Measurements from ENCODE around the gene CD22. TPM values are rescaled to one million over a fixed set of nuclear protein-coding genes. Genes with fewer than 3 reads are reported as not detected.

CD22 gene
- polyA plus RNA-seq, 1 donor from 2014 or later, result not detected

DNA sequence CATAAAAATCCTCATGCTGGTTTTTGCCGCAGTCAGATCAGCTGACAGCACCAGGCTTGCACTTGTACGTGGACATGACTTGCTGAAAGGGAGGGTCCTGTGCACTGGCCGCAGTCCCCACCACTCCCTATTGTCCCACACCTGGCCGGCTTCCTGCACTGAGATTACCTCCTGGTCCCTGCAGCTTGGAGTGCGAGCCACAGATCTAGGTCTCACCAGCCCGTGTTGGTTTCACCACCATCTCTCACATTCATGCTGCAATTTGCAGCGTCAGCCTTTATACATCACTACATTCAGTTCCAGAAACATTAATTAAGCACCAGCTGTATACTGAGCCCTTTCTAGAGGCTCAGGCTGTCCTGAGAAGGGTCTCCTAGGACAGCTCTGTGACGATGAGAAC lies 15.0 kb upstream of the CD22 start:
- Histone ChIP-seq H2AFZ (ENCODE audit: low read depth, low read length) (no peak overlapping the region), H3K4me3 (ENCODE audit: low read length) (no peak overlapping the region), H3K9me3 (ENCODE audit: low read length) (no peaks in the 10 kb centered on the region), H3K4me2 (ENCODE audit: low read length) (no peak overlapping the region), H4K20me1 (ENCODE audit: insufficient read depth) (no peaks in the 10 kb centered on the region), H3F3A (ENCODE audit: insufficient read depth, low read length, poor library complexity, severe bottlenecking) (no peaks in the 10 kb centered on the region), H3K9me2 (ENCODE audit: insufficient read depth, low read length) (no peaks in the 10 kb centered on the region), H3K27me3 (ENCODE audit: insufficient read depth, low read depth, low read length) (no peaks in the 10 kb centered on the region), H3K36me3 (ENCODE audit: insufficient read depth, low read length) (no peaks in the 10 kb centered on the region), H3K27ac (ENCODE audit: low read length) (no peak overlapping the region), H3K79me2 (replicated peaks; ENCODE audit: insufficient read depth, low read length) (no peaks in the 10 kb centered on the region), H3K9ac (ENCODE audit: low read length) (no peak overlapping the region)
- TF ChIP-seq TAF1 (IDR thresholded peaks at IDR 0.05; ENCODE audit: low read depth), result no peak
- no peak for TF ChIP-seq RAD21 (conservative IDR thresholded peaks at IDR 0.05)
- TF ChIP-seq, protein P1, sequence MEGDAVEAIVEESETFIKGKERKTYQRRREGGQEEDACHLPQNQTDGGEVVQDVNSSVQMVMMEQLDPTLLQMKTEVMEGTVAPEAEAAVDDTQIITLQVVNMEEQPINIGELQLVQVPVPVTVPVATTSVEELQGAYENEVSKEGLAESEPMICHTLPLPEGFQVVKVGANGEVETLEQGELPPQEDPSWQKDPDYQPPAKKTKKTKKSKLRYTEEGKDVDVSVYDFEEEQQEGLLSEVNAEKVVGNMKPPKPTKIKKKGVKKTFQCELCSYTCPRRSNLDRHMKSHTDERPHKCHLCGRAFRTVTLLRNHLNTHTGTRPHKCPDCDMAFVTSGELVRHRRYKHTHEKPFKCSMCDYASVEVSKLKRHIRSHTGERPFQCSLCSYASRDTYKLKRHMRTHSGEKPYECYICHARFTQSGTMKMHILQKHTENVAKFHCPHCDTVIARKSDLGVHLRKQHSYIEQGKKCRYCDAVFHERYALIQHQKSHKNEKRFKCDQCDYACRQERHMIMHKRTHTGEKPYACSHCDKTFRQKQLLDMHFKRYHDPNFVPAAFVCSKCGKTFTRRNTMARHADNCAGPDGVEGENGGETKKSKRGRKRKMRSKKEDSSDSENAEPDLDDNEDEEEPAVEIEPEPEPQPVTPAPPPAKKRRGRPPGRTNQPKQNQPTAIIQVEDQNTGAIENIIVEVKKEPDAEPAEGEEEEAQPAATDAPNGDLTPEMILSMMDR (IDR thresholded peaks at IDR 0.05; ENCODE audit: poor library complexity, severe bottlenecking), result no peak
- TF ChIP-seq SMC3 (conservative IDR thresholded peaks at IDR 0.05; ENCODE audit: poor library complexity), result no peak
- TF ChIP-seq, protein P2, sequence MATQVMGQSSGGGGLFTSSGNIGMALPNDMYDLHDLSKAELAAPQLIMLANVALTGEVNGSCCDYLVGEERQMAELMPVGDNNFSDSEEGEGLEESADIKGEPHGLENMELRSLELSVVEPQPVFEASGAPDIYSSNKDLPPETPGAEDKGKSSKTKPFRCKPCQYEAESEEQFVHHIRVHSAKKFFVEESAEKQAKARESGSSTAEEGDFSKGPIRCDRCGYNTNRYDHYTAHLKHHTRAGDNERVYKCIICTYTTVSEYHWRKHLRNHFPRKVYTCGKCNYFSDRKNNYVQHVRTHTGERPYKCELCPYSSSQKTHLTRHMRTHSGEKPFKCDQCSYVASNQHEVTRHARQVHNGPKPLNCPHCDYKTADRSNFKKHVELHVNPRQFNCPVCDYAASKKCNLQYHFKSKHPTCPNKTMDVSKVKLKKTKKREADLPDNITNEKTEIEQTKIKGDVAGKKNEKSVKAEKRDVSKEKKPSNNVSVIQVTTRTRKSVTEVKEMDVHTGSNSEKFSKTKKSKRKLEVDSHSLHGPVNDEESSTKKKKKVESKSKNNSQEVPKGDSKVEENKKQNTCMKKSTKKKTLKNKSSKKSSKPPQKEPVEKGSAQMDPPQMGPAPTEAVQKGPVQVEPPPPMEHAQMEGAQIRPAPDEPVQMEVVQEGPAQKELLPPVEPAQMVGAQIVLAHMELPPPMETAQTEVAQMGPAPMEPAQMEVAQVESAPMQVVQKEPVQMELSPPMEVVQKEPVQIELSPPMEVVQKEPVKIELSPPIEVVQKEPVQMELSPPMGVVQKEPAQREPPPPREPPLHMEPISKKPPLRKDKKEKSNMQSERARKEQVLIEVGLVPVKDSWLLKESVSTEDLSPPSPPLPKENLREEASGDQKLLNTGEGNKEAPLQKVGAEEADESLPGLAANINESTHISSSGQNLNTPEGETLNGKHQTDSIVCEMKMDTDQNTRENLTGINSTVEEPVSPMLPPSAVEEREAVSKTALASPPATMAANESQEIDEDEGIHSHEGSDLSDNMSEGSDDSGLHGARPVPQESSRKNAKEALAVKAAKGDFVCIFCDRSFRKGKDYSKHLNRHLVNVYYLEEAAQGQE (IDR thresholded peaks at IDR 0.05; ENCODE audit: borderline replicate concordance), result no peak

DNA sequence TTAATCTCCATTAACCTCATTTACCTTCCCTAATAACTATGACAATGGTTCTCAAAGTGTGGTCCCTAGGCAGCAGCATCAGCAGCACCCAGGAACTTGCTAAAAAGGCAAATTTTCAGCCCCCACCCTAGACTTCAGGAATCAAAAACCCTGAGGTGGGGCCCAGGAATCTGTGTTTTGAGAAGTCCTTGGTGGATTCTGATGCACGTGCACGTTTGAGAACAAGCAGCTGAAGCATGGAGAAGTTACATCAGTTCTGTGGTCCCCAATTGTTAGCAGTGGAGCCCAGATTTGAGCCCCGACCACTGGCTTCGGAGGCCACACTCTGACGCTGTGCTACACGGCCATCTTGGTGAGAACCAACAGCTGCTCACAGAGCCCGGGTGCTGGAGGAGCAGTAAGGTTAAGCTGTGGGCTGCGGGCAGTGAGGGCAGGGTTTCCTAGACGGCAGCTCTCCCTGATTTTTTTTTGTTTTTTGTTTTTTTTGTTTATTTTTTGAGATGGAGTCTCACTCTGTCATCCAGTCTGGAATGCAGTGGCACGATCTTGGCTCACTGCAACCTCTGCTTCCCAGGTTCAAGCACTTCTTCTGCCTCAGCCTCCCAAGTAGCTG lies 14.0 kb upstream of the CD22 start:
- no peaks in the 10 kb centered on the region for H4K20me1 ChIP-seq (ENCODE audit: insufficient read depth)
- TF ChIP-seq TAF1 (IDR thresholded peaks at IDR 0.05; ENCODE audit: low read depth) (no peak), RAD21 (conservative IDR thresholded peaks at IDR 0.05) (no peak), POLR2AphosphoS5 (IDR thresholded peaks at IDR 0.05) (no peak), EP300 (conservative IDR thresholded peaks at IDR 0.05; ENCODE audit: poor library complexity, severe bottlenecking) (no peak), SMC3 (conservative IDR thresholded peaks at IDR 0.05; ENCODE audit: poor library complexity) (no peak), MXI1 (conservative IDR thresholded peaks at IDR 0.05; ENCODE audit: poor library complexity, severe bottlenecking) (no peak), EZH2 (IDR thresholded peaks at IDR 0.05; ENCODE audit: borderline replicate concordance, insufficient read depth, low read length, poor library complexity, severe bottlenecking) (no peak)
- TF ChIP-seq, protein P1 (IDR thresholded peaks at IDR 0.05; ENCODE audit: poor library complexity, severe bottlenecking), result no peak
- no peak overlapping the region for H3K4me3 ChIP-seq (ENCODE audit: low read length)
- H3K9me2 ChIP-seq (ENCODE audit: insufficient read depth, low read length), result no peaks in the 10 kb centered on the region
- no peak overlapping the region for H3K9ac ChIP-seq (ENCODE audit: low read length)
- no peaks in the 10 kb centered on the region for H3F3A ChIP-seq (ENCODE audit: insufficient read depth, low read length, poor library complexity, severe bottlenecking)
- no peaks in the 10 kb centered on the region for H3K79me2 ChIP-seq (replicated peaks; ENCODE audit: insufficient read depth, low read length)
- no peaks in the 10 kb centered on the region for H3K27me3 ChIP-seq (ENCODE audit: insufficient read depth, low read depth, low read length)
- H3K9me3 ChIP-seq (ENCODE audit: low read length), result no peaks in the 10 kb centered on the region
- no peaks in the 10 kb centered on the region for H3K36me3 ChIP-seq (ENCODE audit: insufficient read depth, low read length)
- no peak overlapping the region for H3K27ac ChIP-seq (ENCODE audit: low read length)
- H2AFZ ChIP-seq (ENCODE audit: low read depth, low read length), result no peak overlapping the region
- no peak overlapping the region for H3K4me2 ChIP-seq (ENCODE audit: low read length)

Data from neural cell (in vitro differentiated cells).